Measurements from ENCODE around the gene APRT.

APRT gene

DNA sequence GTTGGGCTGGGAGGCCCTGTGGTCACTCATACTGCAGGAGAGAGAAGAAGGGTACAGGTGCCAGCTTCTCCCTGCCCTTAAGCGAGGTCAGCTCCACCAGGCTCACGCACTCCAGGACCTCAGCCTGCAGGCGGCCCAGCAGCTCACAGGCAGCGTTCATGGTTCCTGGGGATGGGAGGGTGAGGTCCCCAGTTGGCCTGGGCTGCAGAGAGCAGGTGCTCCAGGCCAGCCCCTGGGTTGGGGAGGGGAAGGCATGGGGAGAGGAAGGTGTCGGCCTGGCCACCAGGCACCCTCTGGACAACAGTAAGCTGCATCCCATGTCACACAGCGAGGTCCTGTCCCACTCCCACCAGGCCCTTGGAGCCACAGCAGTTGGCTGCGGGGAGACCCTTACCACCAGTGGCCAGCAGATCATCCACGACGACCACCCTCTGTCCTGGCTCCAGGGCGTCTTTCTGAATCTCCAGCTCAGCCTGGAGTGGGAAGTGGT is 2.0 kb downstream of the APRT start:
- in situ Hi-C loops (cut with HindIII; ENCODE audit: low sequenced_read_pairs) = no loop called here
- no peak overlapping the region for H3K4me3 ChIP-seq (ENCODE audit: low read depth, low read length)
- TF ChIP-seq, protein P1, sequence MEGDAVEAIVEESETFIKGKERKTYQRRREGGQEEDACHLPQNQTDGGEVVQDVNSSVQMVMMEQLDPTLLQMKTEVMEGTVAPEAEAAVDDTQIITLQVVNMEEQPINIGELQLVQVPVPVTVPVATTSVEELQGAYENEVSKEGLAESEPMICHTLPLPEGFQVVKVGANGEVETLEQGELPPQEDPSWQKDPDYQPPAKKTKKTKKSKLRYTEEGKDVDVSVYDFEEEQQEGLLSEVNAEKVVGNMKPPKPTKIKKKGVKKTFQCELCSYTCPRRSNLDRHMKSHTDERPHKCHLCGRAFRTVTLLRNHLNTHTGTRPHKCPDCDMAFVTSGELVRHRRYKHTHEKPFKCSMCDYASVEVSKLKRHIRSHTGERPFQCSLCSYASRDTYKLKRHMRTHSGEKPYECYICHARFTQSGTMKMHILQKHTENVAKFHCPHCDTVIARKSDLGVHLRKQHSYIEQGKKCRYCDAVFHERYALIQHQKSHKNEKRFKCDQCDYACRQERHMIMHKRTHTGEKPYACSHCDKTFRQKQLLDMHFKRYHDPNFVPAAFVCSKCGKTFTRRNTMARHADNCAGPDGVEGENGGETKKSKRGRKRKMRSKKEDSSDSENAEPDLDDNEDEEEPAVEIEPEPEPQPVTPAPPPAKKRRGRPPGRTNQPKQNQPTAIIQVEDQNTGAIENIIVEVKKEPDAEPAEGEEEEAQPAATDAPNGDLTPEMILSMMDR (IDR thresholded peaks at IDR 0.05; ENCODE audit: low read depth, low read length) = no peak
- no peak for DNase-seq (ENCODE audit: low read depth, low spot score)

- in situ Hi-C loops (cut with HindIII; ENCODE audit: low sequenced_read_pairs) = no loop called here
- TF ChIP-seq, protein P1 (IDR thresholded peaks at IDR 0.05; ENCODE audit: low read depth, low read length) = no peak
- no peak overlapping the region for H3K4me3 ChIP-seq (ENCODE audit: low read depth, low read length)
- DNase-seq (ENCODE audit: low read depth, low spot score) = no peak
These were observed 2.6 kb downstream of the APRT start for GRCh38 chr16:88809068-88809675.

DNA sequence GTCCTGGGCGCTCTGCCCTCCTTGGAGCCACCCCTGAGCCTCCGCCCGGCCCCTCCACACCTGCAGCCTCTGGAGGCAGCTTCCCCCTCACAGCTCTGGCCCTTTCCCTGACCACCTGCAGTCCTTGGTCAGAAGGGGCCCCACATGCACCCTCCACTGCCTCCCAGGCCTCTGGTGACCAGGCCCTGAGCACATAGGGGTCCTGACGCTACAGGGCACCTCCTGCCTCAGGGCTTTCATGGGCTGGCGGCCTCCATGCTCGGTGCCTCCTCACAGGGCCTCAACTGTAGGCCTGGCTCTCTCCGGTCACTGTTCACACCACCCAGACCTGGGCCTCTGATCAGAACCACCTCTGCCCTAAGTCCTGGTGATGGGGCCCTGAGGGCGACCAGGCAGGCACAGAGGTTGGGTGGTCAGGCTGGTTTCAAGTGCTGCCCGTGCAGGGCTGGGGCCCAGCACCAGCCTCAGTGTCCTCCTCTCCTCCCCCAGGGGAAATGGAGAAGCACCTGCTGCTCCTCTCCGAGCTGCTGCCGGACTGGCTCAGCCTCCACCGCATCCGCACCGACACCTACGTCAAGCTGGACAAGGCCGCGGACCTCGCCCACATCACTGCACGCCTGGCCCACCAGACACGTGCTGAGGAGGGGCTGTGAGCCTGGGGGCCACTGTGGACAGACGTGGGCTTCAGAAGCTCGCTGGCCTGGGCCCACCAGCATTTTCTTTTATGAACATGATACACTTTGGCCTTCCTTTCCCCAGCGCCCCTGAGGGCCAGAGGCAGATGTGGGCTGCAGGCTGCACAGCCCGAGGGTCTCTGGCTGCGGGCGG is 3.9 kb downstream of the APRT start:
- in situ Hi-C loops (cut with HindIII; ENCODE audit: low sequenced_read_pairs) = no loop called here
- DNase-seq (ENCODE audit: low read depth, low spot score) = no peak
- H3K4me3 ChIP-seq (ENCODE audit: low read depth, low read length) = no peak overlapping the region
- TF ChIP-seq, protein P1 (IDR thresholded peaks at IDR 0.05; ENCODE audit: low read depth, low read length) = no peak

- TF ChIP-seq, protein P1 (IDR thresholded peaks at IDR 0.05; ENCODE audit: low read depth, low read length) = no peak
- in situ Hi-C loops (cut with HindIII; ENCODE audit: low sequenced_read_pairs) = no loop called here
- H3K4me3 ChIP-seq (ENCODE audit: low read depth, low read length) = no peak overlapping the region
- DNase-seq (ENCODE audit: low read depth, low spot score) = no peak
These were observed 4.5 kb downstream of the APRT start for GRCh38 chr16:88807142-88807625.

GRCh38 chr16:88806491-88807111 is 5.1 kb downstream of the APRT start:
- TF ChIP-seq, protein P1 (IDR thresholded peaks at IDR 0.05; ENCODE audit: low read depth, low read length) = no peak
- in situ Hi-C loops (cut with HindIII; ENCODE audit: low sequenced_read_pairs) = no loop called here
- H3K4me3 ChIP-seq (ENCODE audit: low read depth, low read length) = no peak overlapping the region
- no peak for DNase-seq (ENCODE audit: low read depth, low spot score)

GRCh38 chr16:88805887-88806393 is 5.8 kb downstream of the APRT start:
- no peak for DNase-seq (ENCODE audit: low read depth, low spot score)
- no peak overlapping the region for H3K4me3 ChIP-seq (ENCODE audit: low read depth, low read length)
- TF ChIP-seq, protein P1 (IDR thresholded peaks at IDR 0.05; ENCODE audit: low read depth, low read length) = no peak
- in situ Hi-C loops (cut with HindIII; ENCODE audit: low sequenced_read_pairs) = no loop called here

Measured in astrocyte of the spinal cord (primary cell).